ENCODE measurements around the gene PHOSPHO1.
"Not testable (repeated sequence)": the region's sequence is repeated elsewhere in the genome, so short reads cannot be mapped to it uniquely, and the experiment has no call there.

PHOSPHO1 gene

GRCh38 chr17:49191409-49191916, 39.1 kb downstream of the PHOSPHO1 start:
- DNase-seq, result no peak

- no peak for DNase-seq
Measured at GRCh38 chr17:49190932-49191331, 39.7 kb downstream of the PHOSPHO1 start.

DNA sequence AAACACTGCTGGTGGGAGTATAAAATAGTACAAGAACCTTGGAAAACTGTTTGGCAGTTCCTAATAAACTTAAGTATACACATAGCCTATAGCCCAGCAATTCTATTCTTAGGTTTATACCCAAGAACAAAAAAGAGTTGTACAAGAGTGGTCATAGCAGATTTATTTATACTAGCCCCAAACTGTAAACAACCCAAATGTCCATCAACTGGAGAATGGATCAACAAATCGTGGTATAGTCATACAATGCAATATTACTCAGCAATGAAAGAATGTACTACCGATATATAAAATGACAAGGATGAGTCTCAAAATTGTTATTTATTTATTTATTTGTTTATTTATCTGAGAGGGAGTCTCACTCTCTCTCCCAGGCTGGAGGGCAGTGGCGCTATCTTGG, 43.3 kb downstream of the PHOSPHO1 start:
- no peak for DNase-seq

DNA sequence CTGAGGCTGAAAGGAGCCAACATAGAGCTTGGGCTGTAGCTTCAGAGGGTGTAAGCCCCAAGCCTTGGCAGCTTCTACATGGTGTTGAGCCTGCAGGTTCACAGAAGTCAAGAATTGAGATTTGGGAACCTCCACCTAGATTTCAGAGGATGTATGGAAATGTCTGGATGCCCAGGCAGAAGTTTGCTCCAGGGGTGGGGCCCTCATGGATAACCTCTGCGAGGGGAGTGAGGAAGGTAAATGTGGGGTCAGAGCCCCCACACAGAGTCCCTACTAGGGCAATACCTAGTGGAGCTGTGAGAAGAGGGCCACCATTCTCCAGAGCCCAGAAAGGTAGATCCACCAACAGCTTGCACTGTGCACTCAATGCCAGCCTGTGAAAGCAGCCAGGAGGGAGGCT, 45.2 kb downstream of the PHOSPHO1 start:
- not testable (repeated sequence) for DNase-seq

GRCh38 chr17:49184522-49184921, 46.1 kb downstream of the PHOSPHO1 start:
- DNase-seq, result not testable (repeated sequence)

DNA sequence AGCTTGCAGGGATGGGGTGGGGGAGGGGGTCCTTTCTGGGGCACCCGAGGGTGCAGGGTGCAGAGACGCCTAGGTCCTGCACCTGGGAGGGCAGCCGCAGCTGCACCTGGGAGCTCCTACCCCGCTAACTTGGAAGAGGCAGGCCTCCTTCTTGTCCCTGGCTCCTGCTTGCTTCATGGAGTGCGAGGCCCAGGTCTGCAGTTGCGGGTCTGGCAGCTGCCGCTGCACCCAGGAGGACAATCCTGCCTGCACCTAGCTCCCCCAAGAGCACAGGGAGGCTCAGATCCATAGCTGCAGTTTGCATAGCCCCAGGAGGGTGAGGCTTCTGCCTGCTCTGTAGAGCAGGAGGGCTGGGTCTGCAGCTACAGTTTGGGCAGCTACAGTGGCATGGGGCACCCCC, 46.8 kb downstream of the PHOSPHO1 start:
- no peak for DNase-seq

DNA sequence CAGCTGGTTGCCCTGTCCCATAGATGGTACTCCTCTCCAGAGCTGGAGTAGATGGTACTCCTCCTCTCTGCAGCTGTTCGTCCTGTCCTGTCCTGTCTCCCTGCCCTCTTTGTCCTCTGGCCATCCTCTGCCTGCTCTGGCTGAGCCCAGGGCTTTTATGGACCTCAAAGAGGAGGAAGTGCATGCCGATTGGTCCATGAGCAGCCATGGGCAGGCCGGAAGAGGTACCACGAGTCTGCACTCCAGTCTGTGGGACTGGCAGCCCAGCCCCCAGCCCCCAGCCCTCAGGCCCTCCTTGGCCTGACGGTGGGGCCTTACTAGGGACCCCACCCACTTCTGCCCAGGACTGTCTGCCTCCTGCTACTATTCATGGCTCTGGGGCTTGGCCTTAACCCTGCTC, 47.2 kb downstream of the PHOSPHO1 start:
- no peak for DNase-seq

- DNase-seq, result no peak
Measured at GRCh38 chr17:49180998-49181635, 49.5 kb downstream of the PHOSPHO1 start.

- peak; percentile 67 for DNase-seq
Measured at GRCh38 chr17:49180303-49180702, 50.3 kb downstream of the PHOSPHO1 start.

- not testable (repeated sequence) for DNase-seq
Measured at GRCh38 chr17:49175978-49176377, 54.6 kb downstream of the PHOSPHO1 start.

All from CD4-positive, alpha-beta T cell treated with Interleukin-21 for 1 hour (primary cell).